Measurements from ENCODE around the gene NMRK1.

The NMRK1 gene

DNA sequence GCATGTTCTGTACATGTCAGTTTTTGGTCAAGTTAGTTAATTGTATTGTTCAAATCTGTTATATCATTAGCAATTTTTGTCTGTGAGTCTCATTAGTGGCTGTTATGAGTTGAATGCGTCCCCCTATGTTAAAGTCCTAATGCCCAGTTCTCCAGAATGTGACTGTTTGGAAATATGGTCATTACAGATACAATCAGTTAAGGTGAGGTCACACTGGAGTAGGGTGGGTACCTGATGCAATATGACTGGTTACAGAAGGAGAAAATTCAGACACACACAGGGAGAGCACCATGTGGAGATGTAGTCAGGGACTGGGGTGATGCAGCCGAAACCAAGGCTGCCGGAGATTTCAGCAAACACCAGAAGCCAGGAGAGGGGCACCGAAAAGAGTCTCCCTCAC, 15.1 kb downstream of the NMRK1 start:
- TF ChIP-seq, protein P1, sequence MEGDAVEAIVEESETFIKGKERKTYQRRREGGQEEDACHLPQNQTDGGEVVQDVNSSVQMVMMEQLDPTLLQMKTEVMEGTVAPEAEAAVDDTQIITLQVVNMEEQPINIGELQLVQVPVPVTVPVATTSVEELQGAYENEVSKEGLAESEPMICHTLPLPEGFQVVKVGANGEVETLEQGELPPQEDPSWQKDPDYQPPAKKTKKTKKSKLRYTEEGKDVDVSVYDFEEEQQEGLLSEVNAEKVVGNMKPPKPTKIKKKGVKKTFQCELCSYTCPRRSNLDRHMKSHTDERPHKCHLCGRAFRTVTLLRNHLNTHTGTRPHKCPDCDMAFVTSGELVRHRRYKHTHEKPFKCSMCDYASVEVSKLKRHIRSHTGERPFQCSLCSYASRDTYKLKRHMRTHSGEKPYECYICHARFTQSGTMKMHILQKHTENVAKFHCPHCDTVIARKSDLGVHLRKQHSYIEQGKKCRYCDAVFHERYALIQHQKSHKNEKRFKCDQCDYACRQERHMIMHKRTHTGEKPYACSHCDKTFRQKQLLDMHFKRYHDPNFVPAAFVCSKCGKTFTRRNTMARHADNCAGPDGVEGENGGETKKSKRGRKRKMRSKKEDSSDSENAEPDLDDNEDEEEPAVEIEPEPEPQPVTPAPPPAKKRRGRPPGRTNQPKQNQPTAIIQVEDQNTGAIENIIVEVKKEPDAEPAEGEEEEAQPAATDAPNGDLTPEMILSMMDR (IDR thresholded peaks at IDR 0.05; ENCODE audit: low read depth, low read length), result no peak
- H3K4me3 ChIP-seq (ENCODE audit: low read depth, low read length), result no peak overlapping the region

DNA sequence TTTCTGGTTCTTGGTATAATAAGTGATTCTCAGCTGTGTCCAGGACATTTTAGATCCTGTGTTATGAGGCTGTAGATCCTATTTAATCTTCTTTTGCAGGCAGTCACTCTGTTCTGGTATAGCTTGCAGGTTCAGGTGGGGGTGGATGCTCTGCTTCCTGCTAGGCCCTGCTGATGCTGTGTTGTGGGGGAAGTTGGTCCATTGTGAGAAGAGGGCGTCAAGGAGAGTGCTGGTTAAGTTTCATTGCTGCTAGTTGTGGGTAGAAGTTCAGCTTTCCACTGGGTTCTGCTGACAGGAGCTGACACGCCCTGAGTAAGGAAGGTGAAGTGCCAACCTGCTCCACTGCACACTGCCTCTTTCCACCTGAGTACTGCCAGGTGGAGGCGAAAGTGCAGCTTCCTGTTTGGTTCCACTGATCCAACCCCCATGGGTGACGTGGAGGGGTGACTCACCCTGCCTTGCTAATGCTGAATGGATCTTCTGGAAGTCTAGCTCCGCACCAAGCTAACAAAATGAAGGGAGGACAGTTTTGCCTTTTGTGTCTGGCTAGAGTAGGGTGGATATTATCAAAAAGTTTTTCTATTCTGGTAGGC, 16.3 kb downstream of the NMRK1 start:
- no peak overlapping the region for H3K4me3 ChIP-seq (ENCODE audit: low read depth, low read length)

DNA sequence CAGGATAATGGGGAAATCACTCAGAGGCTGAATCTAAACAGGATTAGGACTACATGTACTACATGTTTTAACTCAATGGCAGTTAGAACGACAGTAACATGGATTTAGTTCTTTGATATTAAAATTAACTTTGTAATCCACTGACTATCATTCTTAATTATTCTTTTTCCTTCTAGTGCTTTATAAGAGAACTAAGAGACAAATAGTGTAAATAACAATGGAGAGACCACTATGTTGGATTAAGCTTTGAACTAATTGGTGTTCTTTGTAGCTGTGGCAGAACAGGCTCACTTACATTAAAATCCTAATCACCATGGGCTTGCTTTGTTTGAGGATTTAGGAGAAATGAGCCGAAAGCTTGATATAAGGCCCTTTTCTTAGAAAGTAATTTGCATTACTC, 18.8 kb downstream of the NMRK1 start:
- no peak overlapping the region for H3K4me3 ChIP-seq (ENCODE audit: low read depth, low read length)
- TF ChIP-seq, protein P1 (IDR thresholded peaks at IDR 0.05; ENCODE audit: low read depth, low read length), result no peak

More for the DNA sequence above, 16.3 kb downstream of the NMRK1 start:
- TF ChIP-seq, protein P1 (IDR thresholded peaks at IDR 0.05; ENCODE audit: low read depth, low read length), result no peak

DNA sequence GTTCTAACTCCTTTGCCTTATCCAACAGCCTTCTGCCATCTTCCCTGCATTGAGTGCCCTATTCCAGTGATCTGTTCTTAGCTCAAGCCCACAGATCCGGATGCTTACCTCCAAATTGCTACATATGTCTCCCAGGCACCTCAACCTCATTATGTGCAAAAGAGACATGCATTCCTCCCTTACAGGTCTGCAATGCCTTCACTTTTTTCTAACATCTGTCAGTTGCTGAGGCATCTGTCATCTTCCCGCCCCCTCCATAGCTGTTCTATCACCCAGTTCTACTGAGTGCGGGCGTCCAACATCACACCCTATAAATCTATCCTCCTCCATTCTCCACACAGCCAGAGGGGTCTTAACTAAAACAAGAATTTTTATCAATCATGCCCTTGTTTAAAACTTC, 20.1 kb downstream of the NMRK1 start:
- no peak overlapping the region for H3K4me3 ChIP-seq (ENCODE audit: low read depth, low read length)
- TF ChIP-seq, protein P1 (IDR thresholded peaks at IDR 0.05; ENCODE audit: low read depth, low read length), result no peak

DNA sequence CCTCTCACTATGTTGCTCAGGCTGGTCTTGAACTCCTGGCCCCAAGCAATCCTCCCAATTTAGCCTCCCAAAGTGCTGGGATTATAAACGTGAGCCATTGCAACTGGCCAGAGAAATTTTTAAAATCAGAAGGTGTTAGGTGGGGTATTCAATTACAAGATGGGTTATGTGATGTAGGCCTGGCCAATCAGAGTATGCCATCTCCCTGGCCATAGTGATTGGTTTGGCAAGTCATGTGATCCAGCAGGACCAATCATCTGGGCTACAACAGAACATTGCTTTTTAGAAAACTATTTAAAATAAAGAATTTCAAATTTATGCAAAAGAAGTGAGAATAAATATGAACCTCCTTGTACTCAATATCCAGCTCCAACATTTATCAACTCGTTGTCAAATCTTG, 22.4 kb downstream of the NMRK1 start:
- TF ChIP-seq, protein P1 (IDR thresholded peaks at IDR 0.05; ENCODE audit: low read depth, low read length), result no peak
- no peak overlapping the region for H3K4me3 ChIP-seq (ENCODE audit: low read depth, low read length)

DNA sequence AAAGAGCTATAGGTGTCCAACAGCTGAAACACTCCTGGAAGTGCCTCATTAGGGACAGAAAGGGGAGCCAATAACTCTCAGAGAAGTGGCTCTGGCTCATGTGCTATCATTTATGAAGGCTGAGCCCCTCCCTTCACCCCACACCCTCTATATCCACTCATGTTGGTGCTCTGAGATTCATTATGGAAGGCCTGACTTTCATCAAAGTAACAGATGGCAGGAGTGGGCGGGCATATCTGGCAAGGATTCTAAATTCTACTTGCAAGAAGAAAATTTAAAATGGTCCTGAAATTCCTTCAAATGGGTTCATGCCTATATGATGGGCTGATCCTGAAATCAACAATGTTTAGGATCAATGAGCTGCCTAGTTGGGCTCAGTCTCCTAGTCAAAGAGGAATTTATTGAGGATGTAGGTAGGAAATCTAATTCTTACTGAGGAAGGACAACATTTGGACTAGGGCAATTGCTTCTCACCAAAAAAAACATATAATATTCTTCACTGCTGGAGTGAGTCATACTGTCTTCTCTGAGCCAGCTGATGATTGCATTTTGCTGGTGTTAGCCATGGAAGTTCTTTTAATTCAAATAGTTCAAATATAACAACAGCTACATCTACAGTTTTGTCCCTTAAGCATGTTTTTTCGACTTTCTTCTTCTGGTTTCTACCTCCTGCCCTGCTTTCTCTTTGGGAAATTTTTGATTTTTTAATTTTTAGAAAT, 23.5 kb downstream of the NMRK1 start:
- TF ChIP-seq, protein P1 (IDR thresholded peaks at IDR 0.05; ENCODE audit: low read depth, low read length), result no peak
- H3K4me3 ChIP-seq (ENCODE audit: low read depth, low read length), result no peak overlapping the region

DNA sequence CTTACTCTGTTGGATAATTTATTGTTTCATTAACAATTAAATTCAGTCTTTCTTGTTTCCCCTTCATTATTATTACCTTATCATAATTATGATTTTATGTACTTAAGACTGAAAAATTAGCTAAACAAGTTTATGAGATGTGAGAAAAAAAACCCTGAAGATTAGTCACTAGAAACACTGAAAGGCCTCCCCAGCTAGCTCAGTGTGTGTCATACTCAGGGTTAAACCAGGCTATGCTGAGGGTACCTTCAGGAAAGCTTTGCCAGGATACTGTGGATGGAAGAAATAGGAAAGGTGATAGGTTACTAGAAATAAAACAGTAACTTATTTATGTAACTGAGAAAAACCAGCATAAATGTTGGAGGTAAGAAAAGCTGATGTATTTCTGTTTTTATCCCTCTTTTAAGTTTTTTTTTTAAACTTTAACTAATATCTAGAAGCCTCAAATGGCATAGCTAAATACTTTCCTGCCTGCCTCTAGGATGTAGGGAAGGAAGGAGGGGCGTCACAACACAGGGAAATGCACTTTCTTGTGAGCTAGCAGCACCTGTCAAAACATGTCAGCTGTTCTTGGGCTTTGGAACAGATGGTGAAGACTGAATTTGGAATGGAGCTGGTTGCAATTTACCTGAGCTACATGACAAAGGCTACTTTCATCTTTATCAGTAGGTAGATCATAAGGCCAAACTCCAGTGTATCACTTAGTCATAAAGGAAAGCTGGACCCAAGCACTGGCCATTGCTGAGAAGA, 24.2 kb downstream of the NMRK1 start:
- TF ChIP-seq, protein P1 (IDR thresholded peaks at IDR 0.05; ENCODE audit: low read depth, low read length), result no peak
- no peak overlapping the region for H3K4me3 ChIP-seq (ENCODE audit: low read depth, low read length)
